HEK293 (cell line): Measurements from ENCODE around the gene GRM2.

Experiments used
- BCL6B ChIP-seq: fragments of 450-650 bp; formaldehyde crosslinking; IDR thresholded peaks from 2 replicates; pipeline ENCODE4 v1.5.1; 2017; ENCODE audit warnings: missing biosample characterization, missing genetic modification characterization
- HOXA7 ChIP-seq: sonication (generic); formaldehyde crosslinking; IDR thresholded peaks from 2 replicates; pipeline ENCODE4 v1.8.1; 2022; ENCODE audit warnings: missing genetic modification reagents, borderline replicate concordance
- KLF7 ChIP-seq: fragments of 450-650 bp; formaldehyde crosslinking; IDR thresholded peaks from 2 replicates; pipeline ENCODE4 v1.5.1; 2016; ENCODE audit warnings: missing biosample characterization, missing genetic modification characterization, borderline replicate concordance
- OVOL3 ChIP-seq: fragments of 450-650 bp; formaldehyde crosslinking; IDR thresholded peaks from 2 replicates; pipeline ENCODE4 v1.5.1; 2016; ENCODE audit warnings: missing biosample characterization, missing genetic modification characterization
- PBX3 ChIP-seq: sonication (generic); formaldehyde crosslinking; IDR thresholded peaks from 2 replicates; pipeline ENCODE4 v1.8.1; 2022; ENCODE audit warnings: mild to moderate bottlenecking, moderate library complexity, missing genetic modification reagents
- PRDM1 ChIP-seq: fragments of 450-650 bp; formaldehyde crosslinking; IDR thresholded peaks from 2 replicates; pipeline ENCODE4; 2016; ENCODE audit warnings: missing biosample characterization, missing genetic modification characterization
- SP2 ChIP-seq: fragments of 450-650 bp; formaldehyde crosslinking; IDR thresholded peaks from 2 replicates; pipeline ENCODE4 v1.5.1; 2016; ENCODE audit warnings: missing biosample characterization, missing genetic modification characterization
- ZBTB48 ChIP-seq: fragments of 450-650 bp; formaldehyde crosslinking; IDR thresholded peaks from 2 replicates; pipeline ENCODE4 v1.5.1; 2016; ENCODE audit warnings: missing biosample characterization, missing genetic modification characterization
- ZFHX2 ChIP-seq: fragments of 450-650 bp; formaldehyde crosslinking; conservative IDR thresholded peaks from 2 replicates; pipeline ENCODE4 v1.5.1; 2016; ENCODE audit warnings: missing biosample characterization, missing genetic modification characterization
- ZNF114 ChIP-seq: fragments of 450-650 bp; formaldehyde crosslinking; IDR thresholded peaks from 2 replicates; pipeline ENCODE4 v1.5.0; 2017; ENCODE audit warnings: missing biosample characterization, missing genetic modification characterization
- ZNF174 ChIP-seq: fragments of 450-650 bp; formaldehyde crosslinking; IDR thresholded peaks from 2 replicates; pipeline ENCODE4 v1.5.0; 2017; ENCODE audit warnings: missing biosample characterization, mild to moderate bottlenecking, missing genetic modification characterization
- ZNF2 ChIP-seq: fragments of 450-650 bp; formaldehyde crosslinking; IDR thresholded peaks from 2 replicates; pipeline ENCODE4 v1.5.1; 2016; ENCODE audit warnings: missing biosample characterization, missing genetic modification characterization
- ZNF26 ChIP-seq: fragments of 450-650 bp; formaldehyde crosslinking; IDR thresholded peaks from 2 replicates; pipeline ENCODE4 v1.5.1; 2016; ENCODE audit warnings: missing biosample characterization, missing genetic modification characterization
- ZNF311 ChIP-seq: fragments of 450-650 bp; formaldehyde crosslinking; IDR thresholded peaks from 2 replicates; pipeline ENCODE4 v1.5.1; 2017; ENCODE audit warnings: missing biosample characterization, missing genetic modification characterization, borderline replicate concordance
- ZNF324 ChIP-seq: fragments of 450-650 bp; formaldehyde crosslinking; IDR thresholded peaks from 2 replicates; pipeline ENCODE4 v1.5.1; 2016; ENCODE audit warnings: missing biosample characterization, missing genetic modification characterization
- ZNF335 ChIP-seq: fragments of 450-650 bp; formaldehyde crosslinking; conservative IDR thresholded peaks from 2 replicates; pipeline ENCODE4 v1.5.1; 2016; ENCODE audit warnings: missing biosample characterization, missing genetic modification characterization
- ZNF37A ChIP-seq: fragments of 450-650 bp; IDR thresholded peaks from 2 replicates; pipeline ENCODE4 v1.5.1; 2018; ENCODE audit warnings: missing biosample characterization, missing genetic modification characterization
- ZNF394 ChIP-seq: fragments of 450-650 bp; formaldehyde crosslinking; IDR thresholded peaks from 2 replicates; pipeline ENCODE4 v1.5.1; 2016; ENCODE audit warnings: missing biosample characterization, missing genetic modification characterization, mild to moderate bottlenecking, moderate library complexity, borderline replicate concordance
- ZNF514 ChIP-seq: fragments of 450-650 bp; formaldehyde crosslinking; IDR thresholded peaks from 2 replicates; pipeline ENCODE4 v1.5.1; 2016; ENCODE audit warnings: missing biosample characterization, missing genetic modification characterization
- ZNF518A ChIP-seq: fragments of 450-650 bp; formaldehyde crosslinking; conservative IDR thresholded peaks from 2 replicates; pipeline ENCODE4 v1.5.1; 2016; ENCODE audit warnings: low read depth, missing biosample characterization, missing genetic modification characterization
- ZNF521 ChIP-seq: fragments of 450-650 bp; formaldehyde crosslinking; IDR thresholded peaks from 2 replicates; pipeline ENCODE4 v1.5.1; 2017; ENCODE audit warnings: missing biosample characterization, mild to moderate bottlenecking, missing genetic modification characterization
- ZNF621 ChIP-seq: fragments of 450-650 bp; formaldehyde crosslinking; IDR thresholded peaks from 2 replicates; pipeline ENCODE4 v1.5.1; 2017; ENCODE audit warnings: missing biosample characterization, missing genetic modification characterization
- ZNF624 ChIP-seq: fragments of 450-650 bp; formaldehyde crosslinking; IDR thresholded peaks from 2 replicates; pipeline ENCODE4 v1.5.1; 2017; ENCODE audit warnings: missing biosample characterization, missing genetic modification characterization
- ZNF664 ChIP-seq: fragments of 450-650 bp; formaldehyde crosslinking; IDR thresholded peaks from 2 replicates; pipeline ENCODE4 v1.5.1; 2016; ENCODE audit warnings: missing biosample characterization, missing genetic modification characterization
- ZNF692 ChIP-seq: fragments of 450-650 bp; formaldehyde crosslinking; IDR thresholded peaks from 2 replicates; pipeline ENCODE4 v1.5.1; 2016; ENCODE audit warnings: missing biosample characterization, missing genetic modification characterization
- ZXDB ChIP-seq: fragments of 450-650 bp; formaldehyde crosslinking; IDR thresholded peaks from 2 replicates; pipeline ENCODE4 v1.5.1; 2016; ENCODE audit warnings: missing biosample characterization, missing genetic modification characterization

The GRM2 gene

GRCh38 chr3:51670823-51671733 lies 35.8 kb upstream of the GRM2 start, which contains the start of gene TEX264 (continued):
- TF ChIP-seq BCL6B (tag by site-specific recombination), result no peak
- TF ChIP-seq HOXA7 (CRISPR knock-in tag), result no peak
- no peak for TF ChIP-seq ZNF2 (tag by site-specific recombination)
- no peak for TF ChIP-seq PRDM1
- no peak for TF ChIP-seq ZNF311 (tag by site-specific recombination)
- peak; percentile 18; the same call in 1 of the 2 replicates for TF ChIP-seq ZNF692 (tag by site-specific recombination)
- no peak for TF ChIP-seq KLF7 (tag by site-specific recombination)
- TF ChIP-seq SP2 (tag by site-specific recombination), result peak; percentile 24
- TF ChIP-seq ZNF521 (tag by site-specific recombination), result no peak
- TF ChIP-seq ZNF335, result peak; percentile 54
- no peak for TF ChIP-seq ZNF114 (tag by site-specific recombination)
- no peak for TF ChIP-seq ZNF624 (tag by site-specific recombination)
- TF ChIP-seq ZNF621 (tag by site-specific recombination), result no peak
- no peak for TF ChIP-seq ZNF514 (tag by site-specific recombination)
- TF ChIP-seq PBX3 (CRISPR knock-in tag), result 0 out of 2 replicates have a peak, but pooled peaks have one; percentile 21
- TF ChIP-seq ZNF174 (tag by site-specific recombination), result no peak
- TF ChIP-seq ZNF37A, result no peak
- peak; percentile 16; the same call in 1 of the 2 replicates for TF ChIP-seq ZXDB (tag by site-specific recombination)
- TF ChIP-seq ZNF394 (tag by site-specific recombination), result no peak
- peak; percentile 90 for TF ChIP-seq ZFHX2
- TF ChIP-seq ZBTB48 (tag by site-specific recombination), result peak; percentile 38; the same call in 1 of the 2 replicates
- no peak for TF ChIP-seq ZNF26 (tag by site-specific recombination)
- TF ChIP-seq ZNF518A (tag by site-specific recombination), result no peak
- TF ChIP-seq ZNF664 (tag by site-specific recombination), result no peak
- no peak for TF ChIP-seq ZNF324 (tag by site-specific recombination)
- no peak for TF ChIP-seq OVOL3 (tag by site-specific recombination)
